Placental epithelial cell (primary cell): ENCODE results near the gene KISS1. TPM values are rescaled to one million over a fixed set of nuclear protein-coding genes. Genes with fewer than 3 reads are reported as not detected.

Source experiments
- total RNA-seq: library from RNA; depleted of rRNA; stranded (reverse); fragments of >200 nt; gene quantifications from 2 replicates; pipeline ENCODE4 v1.2.3, GENCODE V29; 2012

KISS1 gene, protein sequence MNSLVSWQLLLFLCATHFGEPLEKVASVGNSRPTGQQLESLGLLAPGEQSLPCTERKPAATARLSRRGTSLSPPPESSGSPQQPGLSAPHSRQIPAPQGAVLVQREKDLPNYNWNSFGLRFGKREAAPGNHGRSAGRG
- 3.9 and 331 TPM in 2 replicates for total RNA-seq

DNA sequence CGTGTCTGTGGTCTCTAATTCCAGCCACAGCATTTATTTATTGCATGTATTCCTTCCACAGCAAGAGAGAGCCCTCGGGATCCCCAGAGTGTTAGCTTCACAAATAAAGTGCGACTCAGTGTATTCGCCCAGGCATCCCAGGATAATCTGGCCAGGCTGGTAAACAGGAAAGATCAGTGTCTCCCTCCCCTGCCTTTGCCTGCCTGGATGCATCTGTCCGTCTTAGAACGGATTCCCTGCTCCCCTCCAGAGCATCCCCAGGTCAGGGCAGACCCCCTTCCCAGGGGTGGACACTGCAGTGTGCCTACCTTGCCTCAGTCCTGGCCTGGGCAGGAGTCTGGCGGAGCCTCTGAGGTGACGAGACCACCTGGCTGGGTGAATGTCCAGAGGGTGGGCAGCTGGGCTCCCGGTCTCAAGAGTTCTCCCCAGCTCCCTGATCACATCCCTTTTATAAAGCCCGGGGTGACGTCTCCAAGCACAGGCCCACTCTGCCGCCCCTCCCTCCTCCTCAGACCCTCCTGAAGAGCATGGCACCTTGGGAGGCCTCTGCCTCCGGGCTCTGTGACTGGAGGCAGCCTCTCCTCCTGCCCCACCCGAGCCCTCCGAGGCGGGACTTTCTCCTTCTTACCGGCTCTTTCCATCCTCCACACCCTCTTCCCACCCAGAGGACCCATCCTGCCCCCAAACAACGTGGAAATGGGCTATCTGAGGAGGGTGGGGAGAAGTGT is at the start of gene KISS1:
KISS1 (minus strand) TSS at position 424 of the 728 bp plus-strand sequence. CDS start 3,615 bp downstream, outside the sequence.

DNA sequence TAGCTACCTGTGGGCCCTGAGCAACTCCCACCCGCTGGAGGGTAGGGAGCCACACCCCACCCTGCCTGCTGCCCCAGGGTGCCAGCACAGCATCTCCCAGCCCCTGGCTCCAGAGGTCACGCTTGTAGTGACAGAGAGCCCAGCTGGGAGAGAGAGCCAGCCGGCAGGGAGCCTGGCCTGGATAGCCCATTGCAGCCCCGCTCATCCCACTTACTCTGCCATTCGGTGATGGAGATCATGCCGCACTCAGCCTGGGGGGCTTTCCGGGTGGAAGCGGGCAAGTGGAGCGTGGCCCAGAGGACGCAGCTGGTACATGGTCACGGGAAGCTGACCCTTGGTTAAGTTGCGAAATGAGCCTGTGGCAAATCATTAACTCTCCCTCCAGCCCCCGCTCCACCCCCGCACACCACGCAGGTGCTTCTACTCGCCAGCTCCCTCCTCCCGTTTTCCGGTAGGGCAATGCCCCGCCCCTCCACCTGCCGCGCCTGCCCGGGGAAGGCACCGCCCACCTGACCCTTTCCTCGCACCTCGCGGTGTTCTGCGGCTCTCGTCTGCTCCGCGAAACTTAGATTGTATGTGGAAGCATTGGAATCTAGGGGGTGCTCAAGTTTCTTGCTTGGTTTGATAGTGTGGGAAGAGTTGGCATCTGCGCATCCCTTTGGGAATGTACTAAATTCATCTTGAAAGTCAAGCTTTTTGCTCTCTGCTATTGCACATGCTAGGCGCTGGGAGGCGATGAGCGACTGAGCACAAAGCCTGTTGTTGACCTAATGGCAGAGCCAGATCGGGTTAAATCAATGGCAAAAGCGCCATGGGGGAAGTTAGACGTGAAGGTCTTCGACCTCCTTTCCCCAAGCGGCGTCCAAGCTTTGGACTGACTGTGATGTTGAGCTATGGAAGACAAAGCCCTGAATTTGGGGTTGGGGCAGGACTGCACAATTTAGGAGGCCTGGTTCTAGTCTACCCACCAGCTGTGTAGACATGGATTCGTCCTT is 17.7 kb upstream of the KISS1 start, which contains the start of gene GOLT1A:
GOLT1A (minus strand) TSS at position 321 of the 995 bp plus-strand sequence; CDS start at position 239, 82 bp downstream.

DNA sequence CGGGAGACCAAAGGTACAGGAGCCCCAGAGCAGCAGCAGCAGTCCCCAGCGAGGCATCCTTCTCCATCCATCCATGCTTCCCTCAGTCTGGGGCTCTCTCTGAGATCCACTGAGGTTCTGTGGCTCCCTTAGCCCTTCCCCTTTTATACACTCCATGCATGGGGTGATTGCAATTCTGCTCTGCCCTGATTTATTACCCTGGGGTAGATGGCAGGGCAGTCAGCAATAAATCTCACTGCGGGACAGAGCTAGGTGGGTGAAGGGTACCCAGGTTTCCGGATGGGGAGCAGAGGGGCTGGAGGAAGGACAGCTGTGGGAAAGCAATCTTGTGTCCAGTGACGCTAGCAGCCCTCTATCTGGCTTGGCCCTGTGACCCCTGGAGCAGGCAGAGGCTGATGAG is 30.1 kb downstream of the KISS1 start, which contains the start of gene REN:
REN (minus strand) TSS at position 119 of the 400 bp plus-strand sequence; CDS start at position 75, 44 bp downstream.

DNA sequence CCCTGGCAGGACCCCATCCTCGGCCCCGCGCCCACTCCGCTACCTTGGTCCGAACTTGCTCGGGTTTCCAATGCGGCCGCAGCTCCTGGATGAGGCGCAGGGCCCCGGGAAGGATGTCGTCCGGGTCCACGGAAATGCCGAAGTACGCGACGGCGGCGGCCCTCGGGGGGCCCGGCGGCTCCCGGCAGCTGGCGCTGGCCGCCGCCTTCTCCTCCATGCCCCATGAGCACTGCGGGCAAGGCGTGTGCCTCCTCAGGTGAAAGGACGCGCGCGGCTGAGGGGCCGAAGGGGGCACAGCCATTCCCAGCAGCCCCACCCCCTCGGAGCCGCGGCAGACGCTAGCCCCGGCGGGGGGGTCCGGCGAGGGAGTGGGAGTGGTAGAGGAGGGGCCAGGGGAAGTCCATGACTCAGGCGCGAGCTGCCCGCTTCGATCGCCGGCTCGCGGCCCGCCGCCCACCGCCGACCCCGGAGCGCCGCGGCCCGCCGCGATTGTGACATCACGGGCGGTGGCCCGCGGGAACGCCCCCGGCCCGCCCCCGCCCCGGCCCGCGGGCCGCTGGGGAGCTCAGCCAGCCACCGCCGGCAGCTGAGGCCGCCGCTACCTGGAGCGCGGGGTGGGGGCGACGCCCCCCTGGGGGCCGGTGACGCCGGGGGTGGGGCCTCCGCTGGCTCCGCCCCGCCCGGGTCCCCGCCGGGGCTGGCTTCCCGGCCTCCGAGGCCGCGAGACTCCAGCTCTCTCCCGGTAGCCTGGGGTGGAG is 44.6 kb downstream of the KISS1 start, which contains the start of gene ETNK2:
ETNK2 (minus strand) TSS at position 493 of the 758 bp plus-strand sequence; CDS start at position 301, 192 bp downstream.

Other genes starting within 250 kb of the KISS1 start
- gene SOX13, start 123.4 kb downstream of the KISS1 start, total RNA-seq, result 9.2 and 24.3 TPM in 2 replicates
- 144 and 200 TPM in 2 replicates for gene ETNK2, start 44.4 kb downstream of the KISS1 start, total RNA-seq
- gene REN, start 30.2 kb downstream of the KISS1 start, total RNA-seq, result not detected in 2 replicates
- gene GOLT1A, start 17.5 kb upstream of the KISS1 start, total RNA-seq, result not detected in 2 replicates
- gene PLEKHA6, start 163.4 kb upstream of the KISS1 start, total RNA-seq, result 22.9 and 24.7 TPM in 2 replicates
- 56.5 and 68.0 TPM in 2 replicates for gene PPP1R15B, start 215.3 kb upstream of the KISS1 start, total RNA-seq